Muscle of leg (tissue), 11 donors: ENCODE data around the gene KCNJ5. TPM values are rescaled to one million over a fixed set of nuclear protein-coding genes. Genes with fewer than 3 reads are reported as not detected.

ENCODE experiments used
- DNase-seq: peaks from one replicate; pipeline ENCODE4 v3.0.0; 2013
- H3K27ac ChIP-seq: one replicate; pipeline ENCODE4 v1.5.1; 2013; ENCODE audit warnings: mild to moderate bottlenecking, low read length, control low read depth
- H3K27me3 ChIP-seq: one replicate; pipeline ENCODE4 v1.6.1; 2013; ENCODE audit warnings: low read length; ENCODE audit not compliant: control insufficient read depth, insufficient read depth
- H3K36me3 ChIP-seq: one replicate; pipeline ENCODE4 v1.6.1; 2013; ENCODE audit warnings: low read length; ENCODE audit not compliant: control insufficient read depth, insufficient read depth
- H3K4me1 ChIP-seq: one replicate; pipeline ENCODE4 v1.6.1; 2013; ENCODE audit warnings: low read length; ENCODE audit not compliant: control insufficient read depth, insufficient read depth
- H3K4me3 ChIP-seq: one replicate; pipeline ENCODE4 v1.5.1; 2013; ENCODE audit warnings: low read length, control low read depth
- H3K9me3 ChIP-seq: replicated peaks from 2 replicates; pipeline ENCODE4 v1.6.1; 2013; ENCODE audit warnings: low read depth, low read length; ENCODE audit not compliant: control insufficient read depth
- WGBS: methylation state at CpG from one replicate; pipeline ENCODE4 v1.1.5; 2013; ENCODE audit warnings: missing lambda C conversion rate; ENCODE audit not compliant: insufficient coverage; 5-methylcytosine and 5-hydroxymethylcytosine counted together
- polyA plus RNA-seq, 8 donors: library from polyadenylated mRNA; unstranded; fragments of 120-200 nt; gene quantifications; one replicate each; pipeline versions ENCODE4 v1.2.1 to v1.2.3, GENCODE V29; 2013; ENCODE audit warnings: inconsistent platforms in 1 of 8, low replicate concordance in 1 of 8; ENCODE audit not compliant: insufficient read length in 8 of 8, insufficient read depth in 1 of 8
- total RNA-seq: library from RNA; stranded (reverse); fragments of 120-200 nt; gene quantifications from one replicate; pipeline ENCODE4 v1.2.4, GENCODE V29; 2013

The KCNJ5 gene
- total and polyA plus RNA-seq, 9 donors, result 0.35 to 1.5 (median 0.57) TPM

DNA sequence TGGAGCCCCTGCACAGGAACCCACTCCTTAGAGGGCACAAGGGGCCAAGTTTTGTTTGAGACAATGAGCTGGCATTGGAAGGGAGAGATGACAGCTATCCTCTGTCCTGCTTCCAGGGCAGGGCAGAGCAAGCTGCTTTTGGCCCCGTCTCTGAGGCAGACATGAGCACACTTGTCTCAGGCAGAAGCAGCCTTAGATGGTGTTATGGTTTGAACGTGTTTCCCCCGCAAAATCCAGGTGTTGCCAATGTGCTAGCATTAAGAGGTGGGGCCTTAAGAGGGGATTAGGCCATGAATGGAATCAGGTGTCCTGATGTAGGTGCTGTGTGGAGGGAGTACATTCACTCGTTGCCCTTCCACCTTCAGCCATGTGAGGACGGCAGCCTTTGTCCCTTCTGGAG lies 49.0 kb downstream of the KCNJ5 start:
- no peaks in the 10 kb centered on the region for H3K36me3 ChIP-seq
- no peak overlapping the region for H3K4me3 ChIP-seq
- H3K9me3 ChIP-seq, result no peaks in the 10 kb centered on the region
- peaks cover 40% of the 10 kb centered on the region for H3K4me1 ChIP-seq
- DNase-seq, result no peak
- WGBS, result 59% methylated on average over 4 of the region's 5 CpGs
- no peak overlapping the region for H3K27ac ChIP-seq
- no peaks in the 10 kb centered on the region for H3K27me3 ChIP-seq

DNA sequence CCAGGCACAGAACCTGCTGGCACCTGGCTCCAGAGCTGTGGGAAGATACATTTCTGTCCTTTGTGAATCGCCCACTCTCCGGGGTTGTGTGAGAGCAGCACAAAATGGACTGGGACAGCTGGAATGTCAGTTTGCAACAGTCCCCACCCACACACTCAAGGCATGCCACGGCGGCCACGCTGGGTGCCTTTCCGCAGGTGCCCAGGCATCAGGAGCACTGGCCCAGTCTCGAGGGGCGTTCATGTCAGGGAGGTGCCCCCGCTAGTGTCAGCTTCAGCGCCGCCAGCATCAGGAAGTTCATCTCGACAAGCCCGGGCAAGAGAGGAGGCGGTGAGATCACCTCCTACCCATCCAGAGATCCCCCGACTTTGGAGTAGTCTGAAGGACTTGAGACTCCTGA lies 49.4 kb downstream of the KCNJ5 start:
- Histone ChIP-seq H3K9me3 (no peaks in the 10 kb centered on the region), H3K4me1 (peaks cover 40% of the 10 kb centered on the region), H3K27me3 (no peaks in the 10 kb centered on the region), H3K36me3 (no peaks in the 10 kb centered on the region), H3K27ac (no peak overlapping the region), H3K4me3 (no peak overlapping the region)
- 67% methylated on average over 5 of the region's 15 CpGs for WGBS
- no peak for DNase-seq

DNA sequence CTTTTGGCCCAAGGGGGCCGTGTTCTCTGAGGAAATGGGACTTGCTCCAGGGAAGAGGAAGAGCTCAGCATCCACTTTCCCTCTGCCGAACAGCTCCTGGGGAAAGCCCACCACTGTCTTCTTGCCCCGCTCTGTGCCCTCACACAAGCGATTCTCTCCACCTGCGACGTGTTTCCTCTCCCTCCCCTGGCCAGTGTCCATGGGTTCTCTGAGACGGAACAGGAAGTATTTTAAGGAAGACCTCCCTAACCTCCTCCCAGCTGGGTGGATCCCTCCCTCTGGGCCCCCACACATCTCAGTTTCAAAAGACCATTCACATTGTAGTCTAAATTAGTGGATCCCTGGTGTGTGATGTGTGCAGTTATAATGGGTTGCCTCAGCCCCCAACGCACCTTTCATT lies 50.0 kb downstream of the KCNJ5 start:
- Histone ChIP-seq H3K4me3 (no peak overlapping the region), H3K36me3 (no peaks in the 10 kb centered on the region), H3K9me3 (no peaks in the 10 kb centered on the region), H3K4me1 (peaks cover 40% of the 10 kb centered on the region), H3K27ac (no peak overlapping the region), H3K27me3 (no peaks in the 10 kb centered on the region)
- DNase-seq, result no peak
- 80% methylated on average over 1 of the region's 8 CpGs for WGBS

DNA sequence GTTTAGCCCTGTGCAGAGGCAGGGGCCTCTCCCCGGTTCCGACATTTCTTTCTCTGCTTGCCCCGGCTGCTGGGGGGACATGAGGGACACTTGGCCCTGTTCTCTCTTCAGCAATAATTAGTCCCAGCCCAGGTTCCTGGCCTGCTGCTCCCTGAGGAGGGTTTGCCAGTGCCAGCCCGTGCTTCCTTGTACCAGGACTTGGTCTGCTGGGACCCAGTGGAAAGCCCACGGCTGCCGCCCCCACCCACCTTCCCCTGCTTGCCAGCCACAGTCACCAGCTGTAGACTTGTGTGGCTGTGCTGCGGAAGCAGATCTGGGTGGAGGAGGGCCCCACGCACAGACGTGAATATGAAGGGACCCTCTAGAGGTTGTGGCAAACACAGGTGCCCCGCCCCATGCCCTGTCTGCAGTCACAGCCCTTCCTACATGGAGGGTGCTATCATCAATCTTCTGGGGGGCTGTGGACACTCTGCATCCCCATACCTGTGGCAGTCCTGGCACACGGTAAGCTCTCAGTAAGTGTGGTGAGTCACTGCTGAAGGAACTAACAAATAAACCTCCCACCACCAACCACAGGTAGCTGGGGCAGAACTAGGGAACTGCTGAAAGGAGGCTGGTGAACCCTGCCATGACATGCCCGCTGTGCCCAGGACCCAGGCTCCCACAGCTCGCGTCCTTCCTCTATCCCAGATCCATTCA lies 50.6 kb downstream of the KCNJ5 start:
- Histone ChIP-seq H3K9me3 (no peaks in the 10 kb centered on the region), H3K4me1 (peaks cover 38% of the 10 kb centered on the region), H3K27ac (no peak overlapping the region), H3K27me3 (no peaks in the 10 kb centered on the region), H3K4me3 (no peak overlapping the region), H3K36me3 (no peaks in the 10 kb centered on the region)
- DNase-seq, result no peak
- WGBS, result 85% methylated on average over 9 of the region's 14 CpGs

DNA sequence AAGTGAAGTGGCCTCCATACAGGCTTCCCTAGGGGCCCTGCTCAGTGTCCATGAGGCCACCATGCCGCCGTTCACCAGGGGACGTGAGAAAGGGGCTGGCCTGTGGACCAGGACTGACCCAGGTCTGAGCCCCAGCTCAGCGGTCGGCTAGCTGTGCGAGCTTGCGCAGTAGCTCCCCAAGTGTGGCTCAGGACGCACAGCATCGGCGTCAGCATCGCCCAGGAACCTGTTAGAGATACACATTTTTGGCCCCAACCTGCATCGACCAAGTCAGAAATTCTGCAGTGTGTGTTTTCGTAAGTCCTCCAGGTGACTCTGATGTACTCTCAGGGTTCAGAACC lies 51.1 kb downstream of the KCNJ5 start:
- Histone ChIP-seq H3K4me3 (no peak overlapping the region), H3K36me3 (no peaks in the 10 kb centered on the region), H3K4me1 (peaks cover 33% of the 10 kb centered on the region), H3K27ac (no peak overlapping the region), H3K27me3 (no peaks in the 10 kb centered on the region), H3K9me3 (no peaks in the 10 kb centered on the region)
- 96% methylated on average over 13 of the region's 13 CpGs for WGBS
- DNase-seq, result no peak

DNA sequence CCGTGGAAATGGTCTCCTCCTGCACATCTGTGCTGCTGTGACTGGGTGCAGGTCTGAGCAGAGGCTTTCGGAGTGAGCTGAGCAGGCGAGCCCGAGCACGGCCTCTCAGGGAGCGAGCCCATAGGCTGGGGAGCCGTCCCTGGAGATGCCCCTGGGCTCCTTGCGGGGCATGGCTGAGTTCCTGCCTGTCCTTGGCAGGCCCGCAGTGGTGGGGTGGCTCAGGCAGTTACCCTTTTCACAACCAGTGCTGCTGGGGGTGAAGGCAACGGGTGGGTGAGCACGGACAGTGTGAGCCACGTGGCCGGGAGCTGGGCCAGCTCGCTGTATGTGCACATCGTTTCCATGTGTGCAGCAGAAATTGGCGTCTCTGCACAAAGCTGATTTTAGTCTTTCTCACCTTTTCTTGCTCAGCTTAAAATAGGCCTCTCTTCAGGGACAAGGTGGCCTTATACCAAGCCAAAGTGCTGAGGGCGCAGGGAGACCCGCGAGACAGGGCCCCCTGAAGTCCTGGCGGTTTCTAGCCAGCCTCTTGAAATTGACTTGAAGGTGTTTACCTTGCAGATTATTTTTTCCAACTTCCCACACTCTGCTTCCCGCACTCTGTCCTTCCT lies 51.8 kb downstream of the KCNJ5 start, which contains the start of gene TP53AIP1:
TP53AIP1 (minus strand) TSS at position 55 of the 611 bp plus-strand sequence. CDS start 5,053 bp downstream, outside the sequence.
- no peaks in the 10 kb centered on the region for H3K36me3 ChIP-seq
- peaks cover 26% of the 10 kb centered on the region for H3K4me1 ChIP-seq
- WGBS, result 40% methylated on average over 17 of the region's 21 CpGs
- peak; percentile 67 for DNase-seq
- no peaks in the 10 kb centered on the region for H3K9me3 ChIP-seq
- H3K27me3 ChIP-seq, result no peaks in the 10 kb centered on the region
- H3K27ac ChIP-seq, result peak within 1 kb of the TSS; percentile 20
- H3K4me3 ChIP-seq, result peak within 1 kb of the TSS; percentile 2

DNA sequence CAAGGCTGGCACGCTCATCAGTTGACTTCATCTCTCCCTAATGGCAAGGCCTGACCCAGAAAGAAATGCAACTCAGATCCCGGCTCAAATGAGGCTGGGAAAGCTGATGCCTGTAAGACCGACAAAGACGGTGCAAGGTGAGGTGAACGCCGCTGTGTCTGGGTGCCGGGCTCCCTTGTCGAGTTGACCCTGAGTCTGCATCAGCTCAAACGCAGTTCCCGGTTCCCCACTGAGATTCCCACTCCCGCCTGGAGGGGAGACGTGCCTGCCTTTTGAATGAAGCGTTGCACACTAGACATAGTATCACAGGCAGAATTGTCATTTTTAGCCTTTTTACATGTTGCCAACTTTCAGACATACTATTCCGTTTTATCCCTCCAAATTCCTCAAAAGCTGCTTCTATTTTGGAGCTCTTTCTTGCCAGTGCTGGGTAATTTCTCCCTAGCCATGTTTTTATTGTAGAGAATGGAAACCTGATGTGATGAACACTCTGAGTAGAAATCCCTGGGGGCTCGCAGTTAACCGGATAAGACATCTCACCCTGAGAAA lies 52.3 kb downstream of the KCNJ5 start:
- peak overlapping the region; percentile 20 for H3K27ac ChIP-seq
- no peaks in the 10 kb centered on the region for H3K9me3 ChIP-seq
- H3K4me1 ChIP-seq, result peaks cover 25% of the 10 kb centered on the region
- H3K27me3 ChIP-seq, result no peaks in the 10 kb centered on the region
- no peak overlapping the region for H3K4me3 ChIP-seq
- DNase-seq, result peak; percentile 54
- H3K36me3 ChIP-seq, result no peaks in the 10 kb centered on the region
- WGBS, result 23% methylated on average over 13 of the region's 16 CpGs

DNA sequence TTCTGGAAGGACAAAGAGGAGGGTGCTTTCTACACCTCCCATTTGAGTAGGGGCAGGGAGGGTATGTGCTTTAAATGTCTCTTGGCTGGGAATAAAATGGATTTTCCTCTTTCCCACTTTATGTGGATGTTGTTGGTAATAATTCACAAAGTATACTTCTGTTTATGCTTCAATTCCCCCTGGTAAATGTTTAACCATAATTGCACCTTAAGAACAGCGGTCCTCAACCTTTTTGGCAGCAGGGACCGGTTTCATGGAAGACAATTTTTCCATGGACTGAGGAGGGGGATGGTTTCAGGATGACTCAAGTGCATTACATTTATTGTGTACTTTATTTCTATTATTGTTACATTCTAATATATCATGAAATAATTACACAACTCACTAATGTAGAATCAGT lies 55.5 kb downstream of the KCNJ5 start:
- H3K4me3 ChIP-seq, result no peak overlapping the region
- H3K27ac ChIP-seq, result no peak overlapping the region
- H3K4me1 ChIP-seq, result peaks cover 8% of the 10 kb centered on the region
- no CpG with 5 or more reads among the region's 2 CpGs for WGBS
- DNase-seq, result no peak
- no peaks in the 10 kb centered on the region for H3K9me3 ChIP-seq
- no peaks in the 10 kb centered on the region for H3K36me3 ChIP-seq
- no peaks in the 10 kb centered on the region for H3K27me3 ChIP-seq

DNA sequence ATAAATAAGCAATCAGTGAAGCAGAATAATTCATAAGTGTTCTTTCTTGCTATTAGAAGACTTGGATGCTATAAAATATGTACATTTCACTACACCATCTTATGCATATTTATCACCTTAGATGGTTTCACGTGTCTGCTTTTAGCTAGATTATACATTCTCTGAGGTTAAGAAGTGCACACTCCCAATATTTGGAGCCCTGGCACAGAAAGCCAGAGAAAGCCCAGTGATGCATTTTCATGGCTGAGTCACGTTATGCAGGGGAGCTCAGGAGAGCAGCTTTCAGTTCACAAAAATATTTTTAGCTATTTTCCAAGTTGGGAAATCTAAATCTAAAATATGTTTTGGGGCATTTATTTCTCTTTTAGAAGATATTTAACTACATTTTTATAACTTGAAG lies 56.6 kb downstream of the KCNJ5 start:
- Histone ChIP-seq H3K9me3 (no peaks in the 10 kb centered on the region), H3K27ac (no peak overlapping the region), H3K27me3 (no peaks in the 10 kb centered on the region), H3K4me3 (no peak overlapping the region), H3K36me3 (no peaks in the 10 kb centered on the region), H3K4me1 (peaks cover 8% of the 10 kb centered on the region)
- no CpG with 5 or more reads among the region's 2 CpGs for WGBS
- no peak for DNase-seq

DNA sequence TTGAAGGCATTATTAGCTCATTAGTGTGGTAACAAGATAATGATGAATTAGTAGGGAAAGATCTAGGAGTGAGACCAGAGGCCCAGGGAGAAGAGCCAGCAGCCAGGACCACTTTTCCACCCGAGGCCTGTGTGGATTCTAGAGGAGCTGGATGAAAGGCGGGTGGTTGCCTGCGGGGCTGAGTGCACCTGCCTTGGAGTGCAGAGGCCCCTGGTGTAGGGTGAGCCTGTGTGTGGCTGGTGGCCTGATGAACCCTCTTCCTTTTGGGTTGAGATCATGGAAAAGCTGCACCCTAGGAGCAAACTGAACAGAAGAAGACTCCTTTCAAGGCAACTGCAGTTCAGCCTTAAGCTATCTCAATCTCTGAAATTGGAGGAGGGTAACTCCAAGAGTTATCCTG lies 57.4 kb downstream of the KCNJ5 start:
- Histone ChIP-seq H3K4me3 (no peak overlapping the region), H3K27me3 (no peaks in the 10 kb centered on the region), H3K4me1 (peaks cover 2% of the 10 kb centered on the region), H3K27ac (no peak overlapping the region), H3K9me3 (no peaks in the 10 kb centered on the region), H3K36me3 (no peaks in the 10 kb centered on the region)
- no peak for DNase-seq
- 50% methylated on average over 3 of the region's 3 CpGs for WGBS
